Epidermal melanocyte (primary cell): ENCODE measurements around the gene RBBP5.

Source experiments
- DNase-seq: peaks from one replicate; pipeline ENCODE4 v3.0.0; 2011; ENCODE audit warnings: low spot score; ENCODE audit not compliant: insufficient read length

The RBBP5 gene

GRCh38 chr1:205057808-205058575, 63.8 kb downstream of the RBBP5 start:
- no peak for DNase-seq

- DNase-seq = no peak
Measured at GRCh38 chr1:205056956-205057568, 64.7 kb downstream of the RBBP5 start.

DNA sequence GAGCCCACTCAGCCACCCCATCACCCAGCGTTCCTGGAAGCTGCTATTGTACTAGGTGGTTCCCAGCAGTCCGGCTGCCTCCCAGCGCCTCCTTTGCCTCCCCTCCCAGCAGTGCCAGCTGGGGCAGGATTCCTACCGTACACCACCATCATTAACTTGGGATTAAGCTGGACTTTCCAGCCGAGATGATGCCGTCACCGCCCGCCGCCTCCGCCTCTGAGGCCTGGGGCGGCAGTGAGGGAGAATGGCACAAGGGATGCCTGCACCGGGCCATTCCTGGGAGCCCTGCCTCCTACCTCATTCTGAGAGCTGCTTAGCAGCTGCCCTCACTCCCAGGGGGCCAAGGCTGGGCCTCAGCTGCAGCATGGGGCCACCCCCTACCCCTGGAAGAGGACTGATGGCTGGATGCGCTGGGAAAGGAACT, 65.6 kb downstream of the RBBP5 start:
- no peak for DNase-seq

- no peak for DNase-seq
Measured at GRCh38 chr1:205054013-205054412, 67.8 kb downstream of the RBBP5 start.

GRCh38 chr1:205053296-205053695, 68.5 kb downstream of the RBBP5 start:
- DNase-seq = no peak

GRCh38 chr1:205052690-205053089, 69.1 kb downstream of the RBBP5 start:
- no peak for DNase-seq

DNA sequence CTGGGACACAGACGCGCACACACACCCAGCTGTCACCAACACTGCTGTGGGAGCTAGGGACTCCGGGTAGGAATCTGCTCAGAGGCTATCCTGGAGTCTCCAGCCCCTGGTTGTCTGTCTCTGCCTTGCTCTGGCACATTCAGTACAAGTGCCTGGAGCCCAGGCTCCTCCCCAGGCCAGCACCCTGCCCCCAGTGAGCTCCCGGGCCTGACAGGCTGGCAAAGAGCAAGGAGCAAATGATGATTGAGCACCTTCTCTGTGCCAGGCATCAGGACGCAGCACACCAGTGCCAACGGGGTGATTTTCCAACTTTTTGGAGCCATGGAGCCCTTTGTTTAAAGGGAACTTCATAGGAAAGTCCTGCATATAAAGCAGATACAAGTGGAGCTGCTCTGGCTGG, 72.3 kb downstream of the RBBP5 start:
- no peak for DNase-seq

GRCh38 chr1:205048382-205048781, 73.4 kb downstream of the RBBP5 start:
- no peak for DNase-seq

DNA sequence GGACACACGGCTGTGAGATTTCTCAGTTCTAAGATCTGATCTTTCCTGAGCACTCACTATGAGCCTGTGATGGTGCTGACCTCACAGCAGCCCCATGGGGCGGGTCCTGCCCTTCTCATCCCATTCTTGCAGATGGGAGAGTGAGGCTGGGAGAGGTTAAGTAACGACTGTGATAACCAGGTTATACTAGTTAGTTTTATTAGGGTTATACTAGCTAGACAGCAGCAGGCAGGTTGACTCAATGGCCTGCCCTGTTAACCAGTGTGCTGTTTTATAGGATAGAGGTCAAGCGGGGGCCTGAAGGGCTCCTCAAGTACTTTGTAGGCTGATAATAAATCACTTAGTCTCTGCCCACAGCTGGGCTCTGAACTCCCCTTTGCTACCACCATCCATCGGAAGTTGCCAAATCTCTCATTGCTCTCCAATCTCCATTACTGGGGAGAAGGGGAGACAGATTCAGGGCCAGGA, 74.0 kb downstream of the RBBP5 start:
- no peak for DNase-seq

- no peak for DNase-seq
Measured at GRCh38 chr1:205046870-205047269, 74.9 kb downstream of the RBBP5 start.

DNA sequence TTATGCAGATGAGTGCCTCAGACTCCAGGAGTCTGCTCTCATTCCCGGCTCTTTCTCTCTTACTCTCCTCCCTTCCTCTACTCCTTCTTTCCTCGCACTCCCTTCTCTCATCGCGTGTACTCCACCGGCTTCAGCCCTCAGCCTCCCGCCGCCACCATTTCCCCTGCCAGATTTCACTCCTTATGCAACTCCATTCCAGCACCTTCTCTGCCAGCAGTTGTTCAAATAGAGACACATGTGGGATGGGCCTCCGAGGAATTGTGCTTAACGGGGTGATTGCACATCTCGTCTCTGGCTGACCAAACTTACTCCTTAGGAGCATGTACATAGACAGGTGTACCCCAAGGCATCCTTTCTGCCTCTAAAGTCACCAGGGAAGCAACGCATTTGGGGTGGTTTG, 76.6 kb downstream of the RBBP5 start:
- DNase-seq = no peak

GRCh38 chr1:205044741-205045140, 77.0 kb downstream of the RBBP5 start:
- DNase-seq = no peak

- no peak for DNase-seq
Measured at GRCh38 chr1:205043866-205044265, 77.9 kb downstream of the RBBP5 start.

GRCh38 chr1:205042911-205043806, 78.6 kb downstream of the RBBP5 start, which contains the start of gene CNTN2:
Gene CNTN2, plus strand, starts transcription at chr1:205043212. Its CDS starts 9,974 bp downstream, at chr1:205053186.
- no peak for DNase-seq

DNA sequence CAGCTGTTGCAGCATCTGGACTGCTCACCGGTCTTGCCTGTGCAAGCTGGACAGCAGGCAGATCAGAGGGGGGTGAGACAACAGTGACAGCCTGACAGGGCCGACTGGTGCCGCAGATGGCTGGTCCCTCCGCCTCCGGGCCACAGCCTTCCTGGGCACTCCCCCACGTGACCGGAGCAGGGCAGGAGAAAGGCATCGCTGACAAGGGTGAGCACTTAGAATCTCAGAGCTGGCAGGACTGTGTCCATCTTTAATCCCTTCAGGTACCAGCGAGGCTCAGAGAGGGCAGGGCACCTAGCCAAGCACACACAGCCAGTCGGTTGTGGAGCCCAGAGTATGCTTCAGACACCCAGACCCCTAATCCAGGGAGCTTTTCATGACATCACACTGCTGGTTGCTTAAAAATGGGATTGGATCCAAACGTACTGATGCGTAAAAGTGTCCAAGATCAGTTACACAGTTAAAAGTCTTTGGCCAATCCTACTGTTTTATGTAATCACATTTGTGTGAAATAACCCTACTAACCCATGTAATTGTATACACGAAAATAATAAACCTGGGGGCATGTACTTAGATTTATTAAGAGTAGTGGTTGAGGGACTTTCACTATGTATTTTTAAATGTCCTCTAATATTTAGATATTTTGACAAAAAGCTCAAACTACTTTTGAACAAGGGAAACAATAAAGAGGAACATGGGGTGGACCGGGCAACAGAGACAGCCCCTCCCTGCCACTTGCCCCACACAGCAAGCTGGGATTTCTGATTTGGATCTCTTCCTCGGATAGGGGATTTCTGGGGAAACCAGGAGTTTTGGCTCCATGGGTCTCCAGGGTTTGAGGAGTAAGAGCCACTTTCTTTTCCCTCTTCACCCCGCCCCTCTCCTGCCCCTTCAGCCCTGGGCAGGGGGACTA, 79.5 kb downstream of the RBBP5 start:
- no peak for DNase-seq

DNA sequence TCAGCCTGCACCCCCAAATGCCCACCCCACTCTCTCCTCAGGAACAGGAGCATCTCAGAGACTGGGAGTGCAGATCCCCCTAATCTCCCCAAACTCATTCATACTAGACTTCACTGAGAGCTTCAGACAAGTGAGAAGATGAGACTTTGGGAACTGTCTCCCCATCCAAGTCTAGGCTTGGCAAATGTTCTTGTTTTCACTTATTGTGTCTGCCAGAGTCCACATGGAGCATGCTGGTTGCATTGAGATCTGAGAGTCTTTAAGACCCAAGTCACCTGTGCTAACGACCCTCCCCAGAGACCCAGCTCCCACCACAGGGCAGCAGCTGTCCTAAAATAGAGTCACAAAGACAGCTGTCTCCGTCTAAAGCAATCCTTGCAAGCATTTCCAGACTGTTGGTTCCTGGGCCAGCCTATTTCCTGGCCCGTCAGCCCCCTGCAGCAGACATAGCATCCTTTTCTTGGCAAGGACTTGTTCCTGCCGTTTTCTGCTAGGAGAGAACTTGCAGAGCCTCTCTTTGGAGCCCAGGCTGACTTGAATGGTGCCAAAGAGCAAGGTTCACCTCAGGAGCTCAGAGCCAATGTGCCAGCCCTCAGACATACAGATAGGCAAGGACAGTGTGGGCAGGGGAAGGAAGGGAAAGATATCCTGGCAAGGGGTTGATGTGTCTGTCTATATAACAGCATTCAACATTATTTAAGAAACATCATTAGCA, 80.6 kb downstream of the RBBP5 start:
- DNase-seq = no peak

DNA sequence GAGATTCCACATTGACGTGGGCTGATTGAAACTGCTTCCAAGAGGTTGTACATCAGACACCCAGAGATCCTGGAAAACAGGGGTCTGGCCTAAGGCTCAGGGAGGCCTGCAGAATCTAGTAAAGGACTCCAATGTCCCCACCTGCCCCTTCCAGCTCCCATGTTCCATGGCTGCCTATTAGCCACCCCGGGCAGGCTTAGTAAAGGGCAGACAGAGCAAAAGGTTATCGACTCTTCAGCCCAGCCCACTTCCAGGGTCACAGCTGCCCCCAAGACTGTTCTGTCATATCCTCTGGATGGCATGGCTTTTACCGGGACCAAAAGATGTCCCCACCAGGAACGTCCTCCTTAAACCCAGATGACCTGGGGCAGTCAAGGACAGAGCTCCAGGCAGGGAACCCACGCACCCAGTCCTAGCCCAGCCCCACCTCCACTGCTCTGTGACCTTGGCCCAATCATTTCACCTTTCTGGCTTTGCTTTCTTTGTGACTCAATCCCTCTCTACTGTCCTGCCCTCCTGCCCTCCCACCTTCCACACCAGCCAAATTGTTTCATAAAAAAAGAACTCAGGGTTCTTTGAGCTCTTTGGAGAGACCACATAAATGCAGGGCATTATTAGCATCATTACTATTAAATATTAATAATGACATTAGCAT, 83.5 kb downstream of the RBBP5 start:
- no peak for DNase-seq

GRCh38 chr1:205037539-205037938, 84.2 kb downstream of the RBBP5 start:
- no peak for DNase-seq
